Right lobe of liver (tissue), 6 donors: ENCODE results near the gene GGCX. TPM values are rescaled to one million over a fixed set of nuclear protein-coding genes. Genes with fewer than 3 reads are reported as not detected.
"Not testable (repeated sequence)": the region's sequence is repeated elsewhere in the genome, so short reads cannot be mapped to it uniquely, and the experiment has no call there.

Experiments
- ATAC-seq, 4 donors: fragments of 200-7000 bp; cut with Tn5 transposase; one replicate each; pipeline ENCODE4 v1.9.1; 2020; ENCODE audit warnings: mild to moderate bottlenecking in 4 of 4, moderate library complexity in 4 of 4
- DNase-seq, 3 donors: peaks; one replicate each; pipeline ENCODE4 v3.0.0-alpha.2; 2020
- H3K27ac ChIP-seq, 3 donors: fragments of 200-600 bp; one replicate each; pipeline ENCODE4 v1.8.0; 2022
- H3K27me3 ChIP-seq, 2 donors: fragments of 200-600 bp; one replicate each; pipeline ENCODE4 v1.8.0; 2022
- H3K36me3 ChIP-seq, 4 donors: fragments of 200-600 bp; sonication (generic) in 1 of 4; one replicate each; pipeline versions ENCODE4 v1.5.1 to v1.8.0; 2017 to 2022; ENCODE audit warnings: control low read depth in 1 of 4
- H3K4me1 ChIP-seq, 4 donors: fragments of 200-600 bp; sonication (generic) in 1 of 4; one replicate each; pipeline versions ENCODE4 v1.5.1 to v1.8.0; 2017 to 2022; ENCODE audit warnings: control low read depth in 1 of 4
- H3K4me3 ChIP-seq, 3 donors: fragments of 200-600 bp; one replicate each; pipeline ENCODE4 v1.8.0; 2022
- H3K9me3 ChIP-seq, 4 donors: fragments of 200-600 bp; sonication (generic) in 1 of 4; one replicate each; pipeline versions ENCODE4 v1.5.1 to v1.8.0; 2017 to 2022; ENCODE audit warnings: control low read depth in 1 of 4
- POLR2A ChIP-seq: fragments of 450-650 bp; IDR thresholded peaks from one replicate; pipeline ENCODE4 v1.6.1; 2017; ENCODE audit warnings: antibody characterized with exemption, mild to moderate bottlenecking
- WGBS: methylation state at CpG from one replicate; pipeline ENCODE4 v1.1.6; 2018; ENCODE audit warnings: low coverage, low lambda C conversion rate; ENCODE audit not compliant: insufficient coverage; ENCODE audit errors: missing lambda C conversion rate; 5-methylcytosine and 5-hydroxymethylcytosine counted together
- intact Hi-C, 2 donors: fragments of 100-400 bp; cut with DNase I; formaldehyde crosslinking; loops; one replicate each; pipeline versions ENCODE4 v1.11.2 to v1.14.1; 2022
- total RNA-seq, 6 experiments: library from RNA; depleted of rRNA in 2 of 6; stranded (reverse); fragments of >200 nt in 2 of 6; fragmentation: NEBNext Ultra II Directional in 3 of 6; extraction: Animal tissue kit (Norgen Biotek cat#: 25700) in 3 of 6; gene quantifications; one replicate each; pipeline versions ENCODE4 v1.1.0 to v1.2.4, GENCODE V29; 2016 to 2023
- TF ChIP-seq, protein P1 (sequence below), 4 donors: fragments of 200-600 bp in 3 of 4; fragments of 450-650 bp in 1 of 4; IDR thresholded peaks; one replicate each; pipeline versions ENCODE4 v1.5.1 to v1.8.0; 2016 to 2022; ENCODE audit warnings: antibody characterized with exemption in 4 of 4, mild to moderate bottlenecking in 2 of 4
- donor health status: DM: no; HTN: yes; CAD: no.
- donor health status: DM: no; HTN: no; CAD: no.
- donor health status: DM: no; HTN: no; CAD: no.
- donor health status: DM: no; HTN: yes; CAD: no.
- donor health status: DM: no; HTN: yes; CAD: no.

GGCX gene
- total RNA-seq, 6 experiments from 2014 or later = 89.6 to 238 (median 183) TPM

DNA sequence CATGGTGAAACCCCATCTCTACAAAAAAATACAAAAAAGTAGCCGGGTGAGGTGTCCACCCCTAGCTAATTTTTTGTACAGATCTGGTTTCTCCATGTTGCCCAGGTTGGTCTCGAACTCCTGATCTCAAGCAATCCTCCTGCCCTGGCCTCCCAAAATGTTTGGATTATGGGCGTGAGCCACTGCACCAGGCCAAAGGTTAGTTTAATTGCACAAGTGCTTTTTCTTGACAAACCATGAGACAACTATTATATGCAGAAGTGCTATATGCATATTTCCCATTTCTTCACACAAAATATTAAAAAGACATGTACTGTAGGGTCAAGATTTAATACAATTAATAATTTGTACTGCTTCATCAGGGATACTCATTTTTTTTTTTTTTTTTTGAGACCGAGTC lies 5.0 kb upstream of the GGCX start:
- TF ChIP-seq, protein P1, sequence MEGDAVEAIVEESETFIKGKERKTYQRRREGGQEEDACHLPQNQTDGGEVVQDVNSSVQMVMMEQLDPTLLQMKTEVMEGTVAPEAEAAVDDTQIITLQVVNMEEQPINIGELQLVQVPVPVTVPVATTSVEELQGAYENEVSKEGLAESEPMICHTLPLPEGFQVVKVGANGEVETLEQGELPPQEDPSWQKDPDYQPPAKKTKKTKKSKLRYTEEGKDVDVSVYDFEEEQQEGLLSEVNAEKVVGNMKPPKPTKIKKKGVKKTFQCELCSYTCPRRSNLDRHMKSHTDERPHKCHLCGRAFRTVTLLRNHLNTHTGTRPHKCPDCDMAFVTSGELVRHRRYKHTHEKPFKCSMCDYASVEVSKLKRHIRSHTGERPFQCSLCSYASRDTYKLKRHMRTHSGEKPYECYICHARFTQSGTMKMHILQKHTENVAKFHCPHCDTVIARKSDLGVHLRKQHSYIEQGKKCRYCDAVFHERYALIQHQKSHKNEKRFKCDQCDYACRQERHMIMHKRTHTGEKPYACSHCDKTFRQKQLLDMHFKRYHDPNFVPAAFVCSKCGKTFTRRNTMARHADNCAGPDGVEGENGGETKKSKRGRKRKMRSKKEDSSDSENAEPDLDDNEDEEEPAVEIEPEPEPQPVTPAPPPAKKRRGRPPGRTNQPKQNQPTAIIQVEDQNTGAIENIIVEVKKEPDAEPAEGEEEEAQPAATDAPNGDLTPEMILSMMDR (IDR thresholded peaks at IDR 0.05) = no peak
- no peak for TF ChIP-seq POLR2A

GRCh38 chr2:85564144-85564563 lies 2.9 kb upstream of the GGCX start:
- no peaks in the 10 kb centered on the region for H3K9me3 ChIP-seq
- TF ChIP-seq POLR2A = no peak
- TF ChIP-seq, protein P1 (IDR thresholded peaks at IDR 0.05) = no peak
- intact Hi-C loops = no loop called here
- no peaks in the 10 kb centered on the region for H3K36me3 ChIP-seq
- no peaks in the 10 kb centered on the region for H3K27me3 ChIP-seq
- H3K27ac ChIP-seq = no peak overlapping the region
- DNase-seq = no peak
- no peak overlapping the region for H3K4me3 ChIP-seq
- no peak for ATAC-seq
- H3K4me1 ChIP-seq = peaks cover 0 to 11% (median under 1%) of the 10 kb centered on the region in 4 donors
- WGBS = 82% methylated on average over 5 of the region's 5 CpGs

More for the DNA sequence above, 5.0 kb upstream of the GGCX start:
- intact Hi-C loops = no loop called here
- ATAC-seq = no peak
- 71% methylated on average over 4 of the region's 4 CpGs for WGBS
- Histone ChIP-seq H3K4me1 (peaks cover 0 to 4% (median 0%) of the 10 kb centered on the region in 4 donors), H3K27ac (no peak overlapping the region), H3K4me3 (no peak overlapping the region), H3K27me3 (no peaks in the 10 kb centered on the region), H3K9me3 (no peaks in the 10 kb centered on the region), H3K36me3 (no peaks in the 10 kb centered on the region)
- no peak for DNase-seq

GRCh38 chr2:85560812-85561279 lies 447 bp downstream of the GGCX start:
- intact Hi-C loops = no loop called here
- Histone ChIP-seq H3K27me3 (no peaks in the 10 kb centered on the region), H3K4me3 (peak overlapping the region; percentile 70 to 88 (median 79)), H3K36me3 (peaks cover 0 to 28% (median 5%) of the 10 kb centered on the region in 4 donors), H3K4me1 (peaks cover 0 to 20% (median 12%) of the 10 kb centered on the region in 4 donors), H3K27ac (peak overlapping the region; percentile 82 to 92 (median 89)), H3K9me3 (no peaks in the 10 kb centered on the region)
- DNase-seq (no peak), ATAC-seq (peak; percentile 2 to 6 (median 4))
- under 1% methylated on average over 14 of the region's 14 CpGs for WGBS
- no peak for TF ChIP-seq POLR2A
- TF ChIP-seq, protein P1 (IDR thresholded peaks at IDR 0.05) = no peak

DNA sequence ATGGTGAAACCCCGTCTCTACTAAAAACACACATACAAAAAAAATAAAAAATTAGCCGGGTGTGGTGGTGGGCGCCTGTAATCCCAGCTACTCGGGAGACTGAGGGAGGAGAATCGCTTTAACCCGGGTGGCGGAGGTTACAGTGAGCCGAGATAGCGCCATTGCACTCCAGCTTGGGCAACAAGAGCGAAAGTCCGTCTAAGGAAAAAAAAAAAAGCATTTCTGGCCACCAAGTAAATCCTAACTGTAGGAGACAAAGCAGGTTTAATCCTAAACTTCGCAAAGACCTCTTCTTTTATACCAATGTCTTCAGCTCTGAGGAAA lies 928 bp downstream of the GGCX start:
- 25% methylated on average over 11 of the region's 12 CpGs for WGBS

DNA sequence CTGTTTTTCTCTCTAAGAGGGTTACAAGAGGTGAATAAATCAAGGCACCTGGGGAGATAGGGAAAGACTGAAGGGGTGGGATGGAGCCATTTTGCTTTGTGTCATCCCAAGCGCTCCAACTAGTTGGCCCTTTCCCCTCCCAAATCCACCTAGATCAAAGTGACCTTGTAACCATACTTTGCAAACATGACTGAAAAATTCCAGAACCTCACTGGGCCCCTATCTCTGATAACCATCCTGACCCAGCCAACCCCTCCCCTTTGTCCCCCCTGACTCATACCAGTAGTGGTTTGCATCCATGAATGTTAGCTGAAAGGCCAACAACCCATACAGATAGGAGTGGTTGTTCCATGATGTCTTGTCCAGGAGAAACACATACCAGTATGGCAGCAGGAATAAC lies 3.1 kb downstream of the GGCX start:
- TF ChIP-seq POLR2A = no peak
- TF ChIP-seq, protein P1 (IDR thresholded peaks at IDR 0.05) = no peak
- WGBS = 100% methylated on average over 1 of the region's 1 CpG
- DNase-seq (no peak), ATAC-seq (no peak)
- Histone ChIP-seq H3K4me3 (no peak overlapping the region), H3K27ac (no peak overlapping the region), H3K9me3 (no peaks in the 10 kb centered on the region), H3K27me3 (no peaks in the 10 kb centered on the region), H3K36me3 (peaks cover 5 to 55% (median 21%) of the 10 kb centered on the region in 4 donors), H3K4me1 (peaks cover 0 to 20% (median 12%) of the 10 kb centered on the region in 4 donors)
- intact Hi-C loops = no loop called here

More for the DNA sequence above, 928 bp downstream of the GGCX start:
- H3K27me3 ChIP-seq, intact Hi-C loops, DNase-seq, ATAC-seq, H3K9me3 ChIP-seq: not testable (repeated sequence)
- Histone ChIP-seq H3K4me3 (peak overlapping the region; percentile 70 to 88 (median 79)), H3K4me1 (peaks cover 0 to 20% (median 12%) of the 10 kb centered on the region in 4 donors), H3K27ac (peak overlapping the region; percentile 21 to 92 (median 82)), H3K36me3 (peaks cover 0 to 33% (median 8%) of the 10 kb centered on the region in 4 donors)
